Progenitor cell of endocrine pancreas (in vitro differentiated cells): Measurements from ENCODE around the gene WDR88. TPM values are rescaled to one million over a fixed set of nuclear protein-coding genes. Genes with fewer than 3 reads are reported as not detected.
"Not testable (repeated sequence)": the region's sequence is repeated elsewhere in the genome, so short reads cannot be mapped to it uniquely, and the experiment has no call there.

ENCODE experiments used
- DNase-seq: peaks from one replicate; pipeline ENCODE4 v3.0.0; 2021; ENCODE audit warnings: low spot score; ENCODE audit not compliant: unreplicated experiment
- H3K27ac Mint-ChIP-seq: 2 replicates; pipeline ENCODE4 v1.8.0; 2021; ENCODE audit warnings: mild to moderate bottlenecking, moderate library complexity, mixed read lengths
- H3K27me3 Mint-ChIP-seq: 2 replicates; pipeline ENCODE4 v1.8.0; 2021; ENCODE audit warnings: mixed read lengths
- H3K36me3 Mint-ChIP-seq: 2 replicates; pipeline ENCODE4 v1.8.0; 2022; ENCODE audit warnings: mixed read lengths; ENCODE audit not compliant: insufficient read depth
- H3K4me1 Mint-ChIP-seq: 2 replicates; pipeline ENCODE4 v1.8.0; 2021; ENCODE audit warnings: low read depth, mixed read lengths
- H3K4me3 Mint-ChIP-seq: 2 replicates; pipeline ENCODE4 v1.8.0; 2021; ENCODE audit warnings: low read depth, mild to moderate bottlenecking, moderate library complexity, mixed read lengths
- H3K9me3 Mint-ChIP-seq: 2 replicates; pipeline ENCODE4 v1.8.0; 2021; ENCODE audit warnings: low read depth, mixed read lengths
- CTCF ChIP-seq: fragments of 200-600 bp; sonication (generic); IDR thresholded peaks from one replicate; pipeline ENCODE4 v1.5.0; 2021; ENCODE audit warnings: antibody characterized with exemption, mild to moderate bottlenecking; ENCODE audit not compliant: unreplicated experiment
- total RNA-seq: library from RNA; stranded (reverse); gene quantifications from 2 replicates; pipeline ENCODE4 v1.2.1, GENCODE V29; 2021

WDR88 gene
- total RNA-seq, 1 donor from 2014 or later, result not detected

DNA sequence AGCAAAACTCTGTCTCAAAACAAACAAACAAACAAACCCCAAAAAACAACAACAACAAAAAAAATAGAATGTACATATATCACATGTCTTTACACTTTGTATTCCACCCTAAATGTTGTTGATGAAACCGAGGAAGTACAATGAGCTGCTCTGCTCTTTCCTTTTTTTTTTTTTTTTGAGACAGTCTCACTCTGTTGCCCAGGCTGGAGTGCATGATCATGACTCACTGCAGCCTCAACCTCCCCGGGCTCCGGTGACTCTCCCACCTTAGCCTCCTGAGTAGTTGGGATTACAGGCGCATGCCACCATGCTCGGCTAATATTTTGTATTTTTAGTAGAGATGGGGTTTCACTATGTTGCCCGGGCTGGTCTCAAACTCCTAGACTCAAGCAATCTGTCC, 31.6 kb downstream of the WDR88 start:
- Mint-ChIP-seq H3K27ac (no peak overlapping the region), H3K36me3 (peaks cover 10% of the 10 kb centered on the region), H3K9me3 (peaks cover 9% of the 10 kb centered on the region), H3K4me3 (no peak overlapping the region), H3K4me1 (no peaks in the 10 kb centered on the region), H3K27me3 (no peaks in the 10 kb centered on the region)
- no peak for TF ChIP-seq CTCF
- no peak for DNase-seq

DNA sequence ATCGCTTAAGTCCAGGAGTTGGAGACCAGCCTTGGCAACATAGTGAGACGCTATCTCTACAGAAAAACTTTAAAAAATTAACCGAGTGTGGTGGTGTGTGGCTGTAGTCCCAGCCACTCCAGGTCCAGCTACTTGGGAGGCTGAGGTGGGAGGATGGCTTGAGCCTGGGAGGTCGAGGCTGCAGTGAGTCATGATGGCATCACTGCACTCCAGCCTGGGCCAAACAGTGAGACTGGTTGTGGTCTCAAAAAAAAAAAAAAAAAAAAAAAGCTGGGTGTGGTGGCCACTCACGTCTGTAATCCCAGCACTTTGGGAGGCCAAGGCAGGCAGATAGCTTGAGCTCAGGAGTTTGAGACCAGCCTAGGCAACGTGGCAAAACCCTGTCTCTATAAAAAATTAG, 34.1 kb downstream of the WDR88 start:
- not testable (repeated sequence) for DNase-seq, H3K36me3 Mint-ChIP-seq, H3K27me3 Mint-ChIP-seq, H3K4me1 Mint-ChIP-seq, H3K4me3 Mint-ChIP-seq, H3K27ac Mint-ChIP-seq
- peaks cover 12% of the 10 kb centered on the region for H3K9me3 Mint-ChIP-seq

GRCh38 chr19:33167438-33167837, 35.5 kb downstream of the WDR88 start:
- TF ChIP-seq CTCF, result no peak
- peaks cover 1% of the 10 kb centered on the region for H3K4me1 Mint-ChIP-seq
- H3K27me3 Mint-ChIP-seq, result no peaks in the 10 kb centered on the region
- DNase-seq, result no peak
- H3K9me3 Mint-ChIP-seq, result peaks cover 12% of the 10 kb centered on the region
- H3K27ac Mint-ChIP-seq, result no peak overlapping the region
- H3K36me3 Mint-ChIP-seq, result peaks cover 8% of the 10 kb centered on the region
- no peak overlapping the region for H3K4me3 Mint-ChIP-seq

DNA sequence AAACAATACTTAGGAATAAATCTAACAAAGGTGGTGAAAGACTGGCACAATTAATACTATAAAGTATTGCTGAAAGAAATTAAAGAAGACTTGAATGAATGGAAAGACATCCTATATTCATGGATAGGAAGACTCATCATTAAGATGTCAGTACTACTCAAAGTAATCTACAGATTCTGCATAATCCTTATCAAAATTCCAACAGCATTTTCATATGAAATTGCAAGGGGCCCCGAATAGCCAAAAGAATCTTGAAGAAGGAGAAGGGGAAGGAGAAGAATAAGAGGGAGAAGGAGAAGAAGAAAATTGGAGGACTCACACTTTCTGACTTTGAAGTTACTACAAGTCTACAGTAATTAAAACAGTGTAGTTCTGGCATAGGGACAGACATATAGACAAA, 36.6 kb downstream of the WDR88 start:
- Mint-ChIP-seq H3K27ac (no peak overlapping the region), H3K4me1 (peaks cover 3% of the 10 kb centered on the region), H3K27me3 (no peaks in the 10 kb centered on the region), H3K9me3 (peaks cover 12% of the 10 kb centered on the region), H3K4me3 (no peak overlapping the region), H3K36me3 (peaks cover 9% of the 10 kb centered on the region)
- DNase-seq, result no peak
- no peak for TF ChIP-seq CTCF

- H3K36me3 Mint-ChIP-seq, result peaks cover 7% of the 10 kb centered on the region
- no peak overlapping the region for H3K4me3 Mint-ChIP-seq
- no peak for DNase-seq
- no peak for TF ChIP-seq CTCF
- no peak overlapping the region for H3K27ac Mint-ChIP-seq
- H3K9me3 Mint-ChIP-seq, result peaks cover 12% of the 10 kb centered on the region
- H3K27me3 Mint-ChIP-seq, result no peaks in the 10 kb centered on the region
- peaks cover 12% of the 10 kb centered on the region for H3K4me1 Mint-ChIP-seq
Measured at GRCh38 chr19:33171222-33171795, 39.4 kb downstream of the WDR88 start.

- no peak for DNase-seq
- no peak for TF ChIP-seq CTCF
- Mint-ChIP-seq H3K36me3 (peaks cover 8% of the 10 kb centered on the region), H3K9me3 (peaks cover 12% of the 10 kb centered on the region), H3K4me1 (peaks cover 14% of the 10 kb centered on the region), H3K27ac (no peak overlapping the region), H3K27me3 (no peaks in the 10 kb centered on the region), H3K4me3 (no peak overlapping the region)
Measured at GRCh38 chr19:33171916-33172359, 40.0 kb downstream of the WDR88 start.
